Urinary bladder (tissue), 4 donors: Measurements from ENCODE around the gene PYGB. TPM values are rescaled to one million over a fixed set of nuclear protein-coding genes. Genes with fewer than 3 reads are reported as not detected.

Experiments
- DNase-seq: peaks from one replicate; pipeline ENCODE4 v3.0.0-alpha.2; 2015; ENCODE audit errors: extremely low spot score
- H3K27ac ChIP-seq: one replicate; pipeline ENCODE4 v1.5.1; 2013; ENCODE audit warnings: low read depth, mild to moderate bottlenecking, moderate library complexity
- H3K36me3 ChIP-seq: one replicate; pipeline ENCODE4 v1.6.1; 2013; ENCODE audit warnings: mild to moderate bottlenecking, moderate library complexity; ENCODE audit not compliant: insufficient read depth
- H3K4me1 ChIP-seq: one replicate; pipeline ENCODE4 v1.6.1; 2013; ENCODE audit warnings: mild to moderate bottlenecking, moderate library complexity; ENCODE audit not compliant: insufficient read depth
- H3K4me3 ChIP-seq: one replicate; pipeline ENCODE4 v1.5.1; 2013; ENCODE audit warnings: low read depth, low read length
- WGBS: extraction: QIAGEN DNeasy Blood & Tissue Kit; methylation state at CpG from one replicate; pipeline ENCODE4 v1.1.7; 2013; 5-methylcytosine and 5-hydroxymethylcytosine counted together
- polyA plus RNA-seq: library from polyadenylated mRNA; stranded (reverse); fragments of 200-250 nt; gene quantifications from one replicate; pipeline ENCODE4 v1.2.3, GENCODE V29; 2013
- total RNA-seq: library from RNA; depleted of rRNA; stranded (reverse); fragments of >200 nt; gene quantifications from one replicate; pipeline ENCODE4 v1.2.3, GENCODE V29; 2014
- donor health status: healthy with polysubstance abuse.
- donor health status: healthy.

The PYGB gene
- total and polyA plus RNA-seq, 2 donors = 71.4 to 237 TPM

DNA sequence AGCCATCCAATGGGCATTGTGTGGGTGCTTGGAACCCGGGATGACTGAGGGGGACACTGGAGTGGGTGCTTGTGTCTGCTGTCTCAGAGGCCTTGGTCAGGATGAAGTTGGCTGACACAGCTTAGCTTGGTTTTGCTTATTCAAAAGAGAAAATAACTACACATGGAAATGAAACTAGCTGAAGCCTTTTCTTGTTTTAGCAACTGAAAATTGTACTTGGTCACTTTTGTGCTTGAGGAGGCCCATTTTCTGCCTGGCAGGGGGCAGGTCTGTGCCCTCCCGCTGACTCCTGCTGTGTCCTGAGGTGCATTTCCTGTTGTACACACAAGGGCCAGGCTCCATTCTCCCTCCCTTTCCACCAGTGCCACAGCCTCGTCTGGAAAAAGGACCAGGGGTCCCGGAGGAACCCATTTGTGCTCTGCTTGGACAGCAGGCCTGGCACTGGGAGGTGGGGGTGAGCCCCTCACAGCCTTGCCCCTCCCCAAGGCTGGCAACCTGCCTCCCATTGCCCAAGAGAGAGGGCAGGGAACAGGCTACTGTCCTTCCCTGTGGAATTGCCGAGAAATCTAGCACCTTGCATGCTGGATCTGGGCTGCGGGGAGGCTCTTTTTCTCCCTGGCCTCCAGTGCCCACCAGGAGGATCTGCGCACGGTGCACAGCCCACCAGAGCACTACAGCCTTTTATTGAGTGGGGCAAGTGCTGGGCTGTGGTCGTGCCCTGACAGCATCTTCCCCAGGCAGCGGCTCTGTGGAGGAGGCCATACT lies 49.4 kb downstream of the PYGB start:
- H3K27ac ChIP-seq = no peak overlapping the region

DNA sequence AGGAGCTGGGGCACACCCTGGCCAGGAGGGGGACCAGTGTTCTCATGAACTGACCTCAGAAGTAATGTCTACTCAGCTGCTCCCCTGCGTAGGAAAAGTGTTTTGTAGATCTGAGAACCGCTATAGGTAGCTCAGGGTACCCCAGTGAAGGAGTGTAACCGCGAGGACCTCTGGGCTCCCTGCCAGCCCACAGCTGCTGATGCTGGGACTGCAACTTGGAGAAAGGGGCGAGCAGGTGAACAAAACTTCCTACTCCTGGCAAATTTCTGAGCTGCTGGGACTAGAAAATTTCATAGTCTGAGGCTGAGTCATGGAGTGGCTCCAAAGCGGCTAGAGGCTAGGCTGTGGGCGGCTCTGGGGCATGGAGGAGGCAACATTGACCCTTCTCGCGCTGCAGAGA lies 51.9 kb downstream of the PYGB start:
- WGBS = 78% methylated on average over 9 of the region's 9 CpGs
- H3K27ac ChIP-seq = no peak overlapping the region
- peaks cover 5% of the 10 kb centered on the region for H3K36me3 ChIP-seq

More for the DNA sequence above, 49.4 kb downstream of the PYGB start:
- Histone ChIP-seq H3K36me3 (peaks cover 5% of the 10 kb centered on the region), H3K4me3 (no peak overlapping the region), H3K4me1 (no peaks in the 10 kb centered on the region)
- no peak for DNase-seq
- WGBS = 86% methylated on average over 10 of the region's 10 CpGs

DNA sequence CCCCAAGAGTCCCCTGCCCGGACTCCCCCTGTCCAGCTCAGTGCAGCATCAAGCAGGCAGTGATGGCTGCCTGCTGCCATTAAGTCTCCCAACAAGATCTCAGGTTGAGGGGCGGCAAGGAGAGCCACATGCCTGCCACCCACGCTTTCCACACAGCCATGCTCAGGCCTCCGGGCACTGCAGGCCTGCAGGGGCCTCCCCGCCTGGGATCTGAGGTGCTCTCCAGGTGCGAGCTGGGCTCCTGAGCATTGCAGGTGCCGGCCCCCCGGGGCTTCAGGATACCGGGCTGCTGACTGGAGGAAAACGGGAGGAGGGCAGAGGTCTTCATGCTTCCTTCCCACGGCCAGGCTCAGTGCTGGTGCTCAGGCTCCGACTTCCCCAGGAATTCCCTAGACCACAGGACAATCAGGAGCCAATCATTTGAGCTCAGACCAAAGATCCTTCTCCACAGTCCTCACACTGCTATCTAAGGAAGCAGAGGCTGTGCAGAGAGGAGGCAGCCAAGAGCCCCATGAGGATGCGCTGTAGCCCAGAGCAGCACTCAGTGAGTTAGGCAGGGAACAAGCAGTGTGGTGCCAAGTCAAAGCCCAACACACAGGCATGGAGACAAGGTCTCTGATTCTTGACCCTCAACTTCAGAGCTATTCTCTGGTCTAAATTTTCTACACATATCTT lies 52.7 kb downstream of the PYGB start:
- peaks cover 5% of the 10 kb centered on the region for H3K36me3 ChIP-seq
- 77% methylated on average over 13 of the region's 13 CpGs for WGBS

More for the DNA sequence above, 51.9 kb downstream of the PYGB start:
- no peak for DNase-seq
- no peaks in the 10 kb centered on the region for H3K4me1 ChIP-seq
- no peak overlapping the region for H3K4me3 ChIP-seq

DNA sequence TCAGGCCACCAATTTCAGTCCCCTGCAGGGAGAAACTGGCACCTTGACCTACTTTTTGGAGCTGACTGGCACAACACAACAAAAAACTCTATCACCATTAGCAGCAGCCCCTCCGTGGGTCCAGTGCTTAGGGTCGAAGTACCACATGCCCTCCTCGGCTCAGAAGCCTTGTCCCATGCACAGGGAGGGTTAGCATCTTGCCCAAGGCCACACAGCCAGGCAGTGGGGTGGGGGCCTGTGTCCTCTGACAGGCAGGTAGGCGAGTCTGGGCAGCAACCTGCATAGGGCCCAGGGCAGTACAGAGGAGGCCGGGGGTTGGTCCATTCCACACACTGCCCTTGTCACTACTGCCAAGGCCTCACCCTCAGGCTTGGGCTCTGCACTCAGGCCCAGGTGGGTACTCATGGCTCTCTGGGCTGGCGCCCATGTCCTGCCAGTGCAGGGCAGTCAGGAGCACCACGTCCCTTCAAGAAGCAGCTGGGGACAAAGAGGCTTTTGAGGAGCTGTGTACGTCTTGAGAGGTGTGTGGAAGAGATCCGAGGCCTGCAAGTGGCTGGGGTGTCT lies 53.6 kb downstream of the PYGB start:
- 86% methylated on average over 9 of the region's 9 CpGs for WGBS
- H3K27ac ChIP-seq = no peak overlapping the region

More for the DNA sequence above, 52.7 kb downstream of the PYGB start:
- H3K27ac ChIP-seq = no peak overlapping the region
- H3K4me3 ChIP-seq = no peak overlapping the region
- no peaks in the 10 kb centered on the region for H3K4me1 ChIP-seq
- no peak for DNase-seq

DNA sequence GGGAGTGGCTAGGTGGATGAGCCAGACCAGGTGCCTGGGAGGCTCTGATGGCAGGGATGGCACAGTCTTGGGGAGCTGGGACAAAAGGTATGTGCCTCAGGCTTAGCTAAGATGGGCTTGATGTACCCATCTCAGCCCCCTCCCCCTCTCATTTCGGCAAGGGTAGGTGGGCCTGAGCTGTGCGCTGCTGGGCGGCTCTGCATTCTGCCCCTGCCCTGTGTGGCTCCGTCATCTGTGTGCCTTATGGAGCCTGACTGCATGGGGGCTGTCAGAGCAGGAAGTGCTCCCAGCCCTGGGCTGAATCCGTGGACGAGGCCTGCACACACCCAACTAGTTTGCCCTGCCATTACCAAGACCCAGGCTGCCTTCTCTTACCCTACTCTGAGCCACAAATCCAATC lies 54.7 kb downstream of the PYGB start:
- peaks cover 5% of the 10 kb centered on the region for H3K36me3 ChIP-seq
- WGBS = 86% methylated on average over 6 of the region's 6 CpGs
- H3K4me3 ChIP-seq = no peak overlapping the region
- H3K4me1 ChIP-seq = no peaks in the 10 kb centered on the region
- H3K27ac ChIP-seq = no peak overlapping the region
- no peak for DNase-seq

More for the DNA sequence above, 53.6 kb downstream of the PYGB start:
- Histone ChIP-seq H3K36me3 (peaks cover 5% of the 10 kb centered on the region), H3K4me1 (no peaks in the 10 kb centered on the region), H3K4me3 (no peak overlapping the region)
- DNase-seq = no peak

DNA sequence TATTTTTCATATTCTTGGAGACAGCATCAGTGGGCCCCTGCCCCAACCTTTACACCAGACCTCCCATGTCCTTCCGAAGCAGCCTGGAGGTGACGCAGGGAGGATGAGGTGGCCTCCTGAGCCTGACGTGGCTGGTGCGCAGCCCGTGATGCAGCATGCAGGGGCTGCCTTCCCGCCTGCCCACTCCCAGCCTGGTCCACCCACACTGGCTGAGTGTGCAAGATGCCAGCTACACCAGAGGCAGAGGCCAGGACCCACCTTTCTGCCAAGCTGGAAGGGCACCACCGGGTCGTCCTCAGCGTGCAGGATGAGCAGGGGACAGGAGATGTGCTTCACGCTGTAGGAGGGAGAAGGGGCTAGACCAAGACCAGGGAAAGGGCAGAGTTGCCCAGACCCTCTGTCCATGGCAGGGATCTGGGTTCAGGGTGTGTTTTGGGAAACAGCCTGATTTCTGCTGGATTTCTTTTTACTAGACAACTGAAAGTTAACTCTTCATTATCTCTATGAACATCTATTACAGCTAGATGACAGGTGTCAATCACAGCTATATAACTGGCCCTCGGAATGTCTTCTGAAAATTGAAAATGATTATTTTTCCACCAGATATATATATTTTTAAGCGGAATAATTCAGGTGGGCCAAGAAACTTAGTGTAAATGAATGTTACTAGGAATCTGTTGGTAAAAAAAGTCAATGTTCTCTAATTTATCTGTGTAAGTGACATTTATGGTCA lies 55.6 kb downstream of the PYGB start:
- 94% methylated on average over 12 of the region's 12 CpGs for WGBS
- Histone ChIP-seq H3K4me3 (no peak overlapping the region), H3K36me3 (peaks cover 5% of the 10 kb centered on the region), H3K27ac (no peak overlapping the region), H3K4me1 (no peaks in the 10 kb centered on the region)
- no peak for DNase-seq

DNA sequence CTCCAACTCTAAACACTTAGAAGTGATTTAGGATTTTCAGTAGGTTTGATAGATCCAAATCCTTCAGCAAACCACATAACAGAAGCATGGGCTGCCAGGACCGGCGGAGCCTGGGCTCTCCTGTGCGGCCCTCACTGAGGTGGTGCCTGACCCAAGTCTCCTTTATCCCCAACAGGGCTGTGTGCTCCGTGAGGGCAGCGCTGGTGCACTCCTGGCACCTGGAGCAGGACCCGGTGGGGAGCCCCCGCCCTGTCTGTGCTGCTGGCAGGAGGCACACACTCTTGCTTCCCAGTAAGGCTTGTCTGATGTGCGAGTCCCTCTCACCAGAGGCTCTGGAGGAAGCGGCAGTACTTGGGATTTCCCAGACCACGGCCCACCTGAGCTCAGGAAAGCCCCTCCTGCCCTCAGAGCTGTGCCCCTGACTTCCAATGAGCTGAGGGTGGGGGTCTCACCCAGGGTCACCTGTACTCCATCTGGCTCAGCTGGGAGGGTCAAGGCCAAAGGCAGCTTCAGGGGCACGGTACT lies 56.2 kb downstream of the PYGB start:
- H3K4me3 ChIP-seq = no peak overlapping the region
- H3K36me3 ChIP-seq = peaks cover 5% of the 10 kb centered on the region
- no peaks in the 10 kb centered on the region for H3K4me1 ChIP-seq
- DNase-seq = no peak
- WGBS = 86% methylated on average over 11 of the region's 11 CpGs
- no peak overlapping the region for H3K27ac ChIP-seq

DNA sequence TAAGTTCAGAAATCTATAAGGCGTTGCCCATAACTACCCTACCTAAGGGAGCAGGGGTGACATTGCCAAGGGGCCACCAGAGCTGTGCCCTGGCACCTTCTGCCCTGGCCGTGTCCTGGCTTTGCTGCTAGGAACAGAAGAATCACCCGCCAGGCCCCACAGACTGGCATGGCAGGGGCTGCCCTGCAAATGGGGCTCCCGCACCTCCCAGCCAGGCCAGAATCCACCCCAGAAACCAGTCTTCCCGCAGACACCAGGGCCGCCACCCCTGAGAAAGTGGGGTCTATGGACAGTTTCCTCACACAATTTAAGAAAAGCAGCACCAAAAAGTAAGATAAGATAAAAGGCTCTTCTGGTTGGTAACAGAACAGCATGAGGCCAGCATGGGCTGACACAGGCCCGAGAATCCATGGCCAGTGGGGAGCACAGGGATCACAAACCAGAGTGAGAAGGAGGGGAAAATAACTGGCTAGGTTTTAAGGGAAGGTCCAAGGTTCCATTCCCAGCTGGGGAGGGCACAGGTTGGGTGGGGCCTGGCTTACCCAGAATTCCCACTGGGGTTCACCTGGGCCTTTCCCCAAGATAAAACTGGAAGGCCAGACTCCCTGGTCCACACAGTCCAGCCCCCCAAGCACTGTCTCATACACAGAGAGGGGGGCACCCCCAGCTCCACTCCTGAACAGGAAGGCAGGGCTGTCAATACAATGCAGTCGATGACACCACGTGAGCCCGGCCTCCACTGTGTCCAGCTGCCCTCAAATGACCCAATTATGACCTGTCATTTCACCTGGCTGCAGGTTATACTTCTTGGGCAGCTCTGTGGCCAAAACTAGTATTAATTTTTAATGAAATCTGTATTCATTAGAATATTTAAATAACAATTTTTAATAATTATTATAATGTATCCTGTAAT lies 59.4 kb downstream of the PYGB start:
- H3K4me1 ChIP-seq = no peaks in the 10 kb centered on the region
- no peak for DNase-seq
- no peak overlapping the region for H3K27ac ChIP-seq
- WGBS = 95% methylated on average over 10 of the region's 10 CpGs
- no peak overlapping the region for H3K4me3 ChIP-seq
- no peaks in the 10 kb centered on the region for H3K36me3 ChIP-seq

DNA sequence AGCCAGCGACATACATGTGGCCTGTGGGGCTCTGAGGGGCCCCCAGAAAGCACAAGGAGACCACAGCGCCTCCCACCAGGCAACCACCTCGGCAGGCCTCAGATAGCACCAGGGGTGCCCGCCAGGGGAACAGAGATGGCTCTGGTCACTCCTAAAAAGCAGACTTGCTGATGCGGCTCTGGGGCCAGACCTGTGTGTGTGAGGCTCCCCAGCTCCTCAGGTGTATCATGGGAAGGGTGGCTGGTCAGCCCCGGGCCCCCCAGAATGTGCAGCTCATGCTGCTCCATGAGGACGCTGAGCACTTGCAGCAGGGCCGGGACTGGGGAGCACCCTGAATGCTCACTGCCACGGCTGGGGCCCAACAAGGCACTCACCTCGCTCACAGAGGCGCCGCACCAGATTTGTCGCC lies 60.2 kb downstream of the PYGB start:
- Histone ChIP-seq H3K4me1 (no peaks in the 10 kb centered on the region), H3K27ac (no peak overlapping the region), H3K4me3 (no peak overlapping the region), H3K36me3 (no peaks in the 10 kb centered on the region)
- 92% methylated on average over 13 of the region's 13 CpGs for WGBS
- no peak for DNase-seq

DNA sequence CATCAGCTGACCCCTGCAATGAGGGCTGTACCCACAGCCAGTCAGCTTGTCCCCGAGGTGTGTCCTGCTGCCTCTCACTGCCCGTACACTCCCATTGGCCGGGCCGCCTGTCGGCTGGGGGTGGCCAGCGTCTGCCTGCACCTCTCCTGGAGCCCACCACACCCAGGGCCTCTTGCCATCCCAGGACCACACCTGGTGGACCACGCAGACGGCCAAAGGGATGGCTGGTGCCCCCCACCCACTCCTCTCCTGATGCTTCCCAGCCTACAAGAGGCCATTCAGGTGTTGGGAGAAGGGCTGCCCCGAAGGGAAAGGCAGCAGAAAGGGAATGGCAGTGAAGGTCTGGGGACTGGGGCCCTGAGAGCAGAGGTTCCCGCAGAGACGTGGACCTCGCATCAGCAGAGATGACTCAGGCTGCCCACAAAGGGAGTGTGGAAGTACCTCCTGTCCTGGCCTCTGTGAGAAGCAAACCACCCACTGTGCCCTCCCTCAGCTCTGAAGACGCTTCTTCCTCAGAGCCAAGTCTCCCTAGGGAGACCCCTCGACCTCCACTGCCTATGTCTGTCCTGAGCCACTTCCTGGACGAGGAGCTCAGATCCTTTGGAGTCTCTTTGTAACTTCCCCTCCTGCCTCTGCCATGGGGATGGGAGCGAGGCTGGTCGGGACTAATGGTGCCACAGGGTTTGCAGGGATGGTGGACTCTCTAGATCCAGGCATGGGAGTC lies 60.9 kb downstream of the PYGB start:
- H3K36me3 ChIP-seq = no peaks in the 10 kb centered on the region
- H3K4me3 ChIP-seq = no peak overlapping the region
- DNase-seq = no peak
- WGBS = 90% methylated on average over 17 of the region's 17 CpGs
- no peaks in the 10 kb centered on the region for H3K4me1 ChIP-seq
- H3K27ac ChIP-seq = no peak overlapping the region

DNA sequence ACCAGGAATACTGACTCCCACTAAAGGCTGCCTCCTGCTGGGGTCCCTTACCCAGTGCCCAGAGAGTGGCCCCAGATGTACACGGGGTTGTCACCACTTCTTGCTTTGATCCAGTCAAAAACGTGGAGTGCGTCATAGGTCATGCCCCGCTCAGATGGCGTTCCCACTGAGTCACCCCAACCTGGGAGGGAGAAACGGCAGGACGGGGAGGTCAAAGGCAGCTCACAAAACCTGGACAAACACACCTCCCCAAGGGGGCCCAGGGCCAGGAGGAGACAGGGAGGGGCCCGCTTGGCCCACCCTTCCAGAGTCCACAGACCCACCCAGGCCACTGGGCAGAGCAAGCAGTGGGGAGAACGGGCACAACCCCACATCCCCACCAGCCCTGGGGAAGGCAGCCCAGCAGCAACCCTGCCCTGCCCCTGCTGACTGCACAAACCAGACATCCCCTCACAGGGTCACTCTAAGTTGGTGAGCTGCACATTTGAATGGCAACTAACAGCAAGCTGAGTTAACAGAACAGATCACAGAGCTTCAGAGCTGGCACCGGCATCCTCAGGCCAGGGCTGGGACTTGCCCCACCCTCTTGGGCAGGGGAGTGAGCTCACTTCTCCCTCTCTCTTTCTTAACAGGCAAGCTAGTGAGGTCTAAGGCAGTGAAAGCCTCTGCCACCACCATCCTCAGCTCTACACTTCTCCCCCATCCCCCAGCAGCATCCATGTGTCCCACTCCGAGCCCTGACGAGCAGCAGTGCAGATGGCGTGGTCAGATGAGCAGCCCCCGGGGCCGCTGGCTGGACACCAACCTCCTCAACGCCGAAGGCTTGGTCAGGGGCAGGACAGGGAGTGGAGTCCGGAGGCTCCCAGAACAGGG lies 61.7 kb downstream of the PYGB start:
- no peaks in the 10 kb centered on the region for H3K4me1 ChIP-seq
- no peak overlapping the region for H3K27ac ChIP-seq
- H3K36me3 ChIP-seq = no peaks in the 10 kb centered on the region
- no peak overlapping the region for H3K4me3 ChIP-seq
- peak; percentile 32 for DNase-seq
- 66% methylated on average over 18 of the region's 18 CpGs for WGBS
